ENCODE measurements around the gene LHB. TPM values are rescaled to one million over a fixed set of nuclear protein-coding genes. Genes with fewer than 3 reads are reported as not detected.

Gene LHB
- total RNA-seq, 4 donors from 2014 or later, result 2.6 TPM; not detected in 3

DNA sequence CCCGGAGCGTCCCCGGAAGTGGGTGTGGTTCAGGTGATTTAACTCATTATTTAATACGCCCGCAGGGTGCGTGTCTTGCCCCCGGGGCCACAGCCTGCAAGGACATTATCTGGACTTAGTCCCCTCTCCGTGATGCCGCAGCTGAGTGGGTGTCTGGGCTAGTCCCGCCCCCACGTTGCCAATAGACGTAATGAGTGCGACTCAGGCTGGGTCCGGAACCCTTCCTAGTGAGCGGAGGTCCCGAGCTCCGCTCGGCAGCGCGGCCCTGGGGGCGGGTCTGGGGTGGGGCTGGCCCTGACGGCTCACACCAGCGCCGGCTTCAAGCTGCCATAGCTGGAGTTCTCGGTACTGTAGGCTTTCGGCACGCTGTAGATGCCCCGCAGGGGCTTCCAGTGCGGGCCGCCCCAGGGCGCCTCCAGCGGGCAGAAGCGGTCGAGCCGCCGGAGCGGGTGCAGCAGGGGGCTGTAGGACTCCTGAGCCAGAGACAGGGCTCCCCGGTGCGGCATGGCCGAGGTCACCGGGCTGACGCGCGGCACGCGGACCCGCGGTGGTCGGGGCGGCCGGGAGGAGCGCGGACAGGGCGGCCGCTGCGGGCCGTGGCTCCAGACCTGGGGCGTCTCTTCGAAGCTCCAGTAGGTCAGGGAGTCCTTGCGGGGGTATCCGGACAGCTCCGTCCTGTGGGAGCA lies 918 bp upstream of the LHB start:
- DNase-seq (ENCODE audit: low spot score in 2 of 2), result no peak
- Histone ChIP-seq H3K9me3 (no peaks in the 10 kb centered on the region), H3K27ac (no peak overlapping the region), H3K27me3 (peaks cover 0 to 46% of the 10 kb centered on the region in 2 donors), H3K36me3 (peaks cover 0 to 38% (median 4%) of the 10 kb centered on the region in 3 donors), H3K4me1 (peaks cover 0 to 26% (median 19%) of the 10 kb centered on the region in 4 donors), H3K4me3 (peak overlapping the region; percentile 6 to 56 (median 46))
- TF ChIP-seq CTCF (IDR thresholded peaks at IDR 0.05) (peak; percentile 37 to 63 (median 42)), POLR2A (IDR thresholded peaks at IDR 0.05) (no peak)
- 2% methylated on average over 25 to 35 of the region's 62 CpGs for WGBS, 2 donors

- H3K27ac ChIP-seq, result no peak overlapping the region
- 87 to 93% methylated on average over 16 of the region's 29 CpGs for WGBS, 2 donors
- TF ChIP-seq EP300 (IDR thresholded peaks at IDR 0.05) (no peak), POLR2A (IDR thresholded peaks at IDR 0.05) (no peak), CTCF (IDR thresholded peaks at IDR 0.05) (no peak)
- no peak for DNase-seq (ENCODE audit: low spot score in 2 of 2)
- peaks cover 0 to 35% of the 10 kb centered on the region in 2 donors for H3K27me3 ChIP-seq
- no peaks in the 10 kb centered on the region for H3K9me3 ChIP-seq
- H3K36me3 ChIP-seq, result peaks cover 0 to 54% (median 5%) of the 10 kb centered on the region in 3 donors
- H3K4me1 ChIP-seq, result peaks cover 0 to 26% (median 19%) of the 10 kb centered on the region in 4 donors
- H3K4me3 ChIP-seq, result no peak overlapping the region
Observed at GRCh38 chr19:49016067-49016839, 638 bp downstream of the LHB start.

DNA sequence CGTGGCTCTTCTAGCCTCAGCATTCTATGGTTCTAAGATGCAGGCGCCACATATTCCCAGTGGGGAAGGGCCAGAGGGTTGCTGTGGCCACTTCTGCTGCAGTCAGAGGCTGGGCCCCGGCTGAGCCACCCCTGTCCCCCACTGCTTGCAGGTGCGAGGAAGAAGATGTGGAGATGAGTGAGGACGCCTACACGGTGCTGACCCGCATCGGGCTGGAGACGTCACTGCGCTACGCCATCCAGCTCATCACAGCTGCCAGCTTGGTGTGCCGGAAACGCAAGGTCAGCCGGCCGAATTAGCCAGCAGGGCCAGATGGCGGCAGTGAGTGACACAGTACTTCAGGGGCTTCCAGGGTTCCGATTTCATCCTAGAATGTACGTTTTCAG lies 2.0 kb downstream of the LHB start:
- 89 to 90% methylated on average over 13 to 18 of the region's 18 CpGs for WGBS, 2 donors
- no peak for TF ChIP-seq POLR2A (IDR thresholded peaks at IDR 0.05)
- TF ChIP-seq CTCF (IDR thresholded peaks at IDR 0.05), result no peak
- TF ChIP-seq EP300 (IDR thresholded peaks at IDR 0.05), result no peak
- Histone ChIP-seq H3K4me3 (no peak overlapping the region), H3K27me3 (peaks cover 0 to 21% of the 10 kb centered on the region in 2 donors), H3K4me1 (peaks cover 0 to 26% (median 19%) of the 10 kb centered on the region in 4 donors), H3K27ac (no peak overlapping the region), H3K9me3 (no peaks in the 10 kb centered on the region), H3K36me3 (peaks cover 0 to 67% (median 16%) of the 10 kb centered on the region in 3 donors)
- DNase-seq (ENCODE audit: low spot score in 2 of 2), result no peak

DNA sequence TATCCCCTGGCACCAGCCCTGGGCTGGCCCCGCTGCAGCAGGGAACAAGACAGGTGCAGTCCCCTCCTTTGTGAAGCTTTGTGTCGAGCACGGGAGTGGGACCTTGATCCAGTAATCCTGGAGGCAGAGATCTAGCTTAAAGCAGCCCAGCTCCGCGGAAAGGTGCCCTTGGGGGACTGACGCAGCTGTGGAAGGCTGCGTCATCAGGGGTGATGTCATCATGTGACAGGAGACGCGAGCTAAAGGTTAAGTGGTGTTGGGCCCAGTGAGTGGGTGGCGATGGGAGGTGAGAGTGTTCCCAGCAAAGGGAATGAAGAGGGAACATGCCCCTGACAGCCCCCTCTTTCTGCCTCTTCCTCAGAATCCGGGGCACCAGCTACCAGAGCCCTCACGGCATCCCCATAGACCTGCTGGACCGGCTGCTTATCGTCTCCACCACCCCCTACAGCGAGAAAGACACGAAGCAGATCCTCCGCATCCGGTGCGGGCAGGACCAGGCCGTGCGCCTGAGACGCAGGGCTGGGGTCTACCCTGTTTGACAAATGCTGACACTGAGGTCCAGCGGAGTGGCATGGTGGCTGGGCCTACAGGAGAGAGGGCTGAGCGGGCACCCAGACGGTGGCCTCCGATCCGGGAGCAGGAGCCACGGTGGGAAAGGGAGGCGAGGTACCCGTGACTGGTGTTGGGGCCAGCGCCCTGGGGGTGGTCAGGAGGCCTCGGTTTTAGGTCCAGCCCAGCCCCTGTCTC lies 2.6 kb downstream of the LHB start:
- WGBS, 2 donors, result 84 to 89% methylated on average over 28 to 32 of the region's 32 CpGs
- H3K4me3 ChIP-seq, result no peak overlapping the region
- H3K27me3 ChIP-seq, result peaks cover 0 to 15% of the 10 kb centered on the region in 2 donors
- H3K9me3 ChIP-seq, result no peaks in the 10 kb centered on the region
- peaks cover 0 to 21% (median 16%) of the 10 kb centered on the region in 4 donors for H3K4me1 ChIP-seq
- TF ChIP-seq POLR2A (IDR thresholded peaks at IDR 0.05), result no peak
- no peak for TF ChIP-seq EP300 (IDR thresholded peaks at IDR 0.05)
- no peak for TF ChIP-seq CTCF (IDR thresholded peaks at IDR 0.05)
- no peak overlapping the region for H3K27ac ChIP-seq
- H3K36me3 ChIP-seq, result peaks cover 0 to 73% (median 16%) of the 10 kb centered on the region in 3 donors
- no peak for DNase-seq (ENCODE audit: low spot score in 2 of 2)
